GM12875 (cell line): Measurements from ENCODE around the gene CLEC19A.

Experiments used
- H3K4me3 ChIP-seq: one replicate; pipeline ENCODE4 v1.5.1; 2011; ENCODE audit warnings: low read depth, low read length, control low read depth
- TF ChIP-seq, protein P1 (sequence below): IDR thresholded peaks from 2 replicates; pipeline ENCODE4 v1.5.1; 2011; ENCODE audit warnings: low read depth, mild to moderate bottlenecking, control low read depth, inconsistent platforms, low read length, moderate library complexity, borderline replicate concordance; ENCODE audit not compliant: insufficient read depth

Gene CLEC19A

DNA sequence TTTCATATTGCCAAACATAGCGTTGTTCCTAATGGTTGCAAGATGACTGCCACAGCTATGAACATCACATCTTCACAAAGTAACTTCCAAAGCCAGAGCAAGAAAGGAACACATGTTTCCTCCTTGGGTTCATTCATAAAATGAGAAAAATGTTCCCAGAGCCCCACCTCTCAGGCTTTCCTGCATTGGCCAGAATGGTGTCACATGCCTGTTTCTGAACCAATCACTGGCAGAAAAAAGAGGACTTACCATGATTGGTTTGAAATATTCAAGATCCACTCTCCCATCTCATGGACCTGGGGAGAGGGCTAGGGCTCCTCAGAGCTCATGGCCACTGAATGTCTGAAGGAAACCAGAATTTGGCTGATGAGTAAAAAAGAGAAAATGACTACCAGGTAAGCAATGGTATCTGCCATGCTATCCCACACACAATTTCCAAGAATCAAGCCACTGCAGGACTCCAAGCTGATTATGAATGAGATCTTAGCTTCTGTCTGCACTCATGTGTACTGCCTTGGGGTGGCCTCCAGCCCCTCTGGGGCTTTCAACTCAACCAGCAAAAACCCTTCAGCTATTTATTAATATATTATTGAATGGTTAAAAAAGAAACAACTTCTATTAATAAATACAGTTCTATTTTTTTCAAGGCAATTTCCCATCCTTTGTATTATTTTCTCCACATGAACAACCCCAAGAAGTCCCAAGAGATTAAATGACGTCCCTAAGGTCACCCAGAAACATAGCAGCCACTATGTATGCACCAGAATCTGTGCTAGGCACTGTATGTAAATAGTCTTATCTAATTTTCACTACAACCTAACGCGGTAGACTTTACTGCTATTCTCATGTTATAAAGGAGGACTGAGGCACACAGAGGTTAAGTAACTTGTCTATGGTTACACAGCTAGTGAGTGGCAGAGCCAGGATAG is 70.8 kb downstream of the CLEC19A start:
- no peak overlapping the region for H3K4me3 ChIP-seq
- TF ChIP-seq, protein P1, sequence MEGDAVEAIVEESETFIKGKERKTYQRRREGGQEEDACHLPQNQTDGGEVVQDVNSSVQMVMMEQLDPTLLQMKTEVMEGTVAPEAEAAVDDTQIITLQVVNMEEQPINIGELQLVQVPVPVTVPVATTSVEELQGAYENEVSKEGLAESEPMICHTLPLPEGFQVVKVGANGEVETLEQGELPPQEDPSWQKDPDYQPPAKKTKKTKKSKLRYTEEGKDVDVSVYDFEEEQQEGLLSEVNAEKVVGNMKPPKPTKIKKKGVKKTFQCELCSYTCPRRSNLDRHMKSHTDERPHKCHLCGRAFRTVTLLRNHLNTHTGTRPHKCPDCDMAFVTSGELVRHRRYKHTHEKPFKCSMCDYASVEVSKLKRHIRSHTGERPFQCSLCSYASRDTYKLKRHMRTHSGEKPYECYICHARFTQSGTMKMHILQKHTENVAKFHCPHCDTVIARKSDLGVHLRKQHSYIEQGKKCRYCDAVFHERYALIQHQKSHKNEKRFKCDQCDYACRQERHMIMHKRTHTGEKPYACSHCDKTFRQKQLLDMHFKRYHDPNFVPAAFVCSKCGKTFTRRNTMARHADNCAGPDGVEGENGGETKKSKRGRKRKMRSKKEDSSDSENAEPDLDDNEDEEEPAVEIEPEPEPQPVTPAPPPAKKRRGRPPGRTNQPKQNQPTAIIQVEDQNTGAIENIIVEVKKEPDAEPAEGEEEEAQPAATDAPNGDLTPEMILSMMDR: no peak

DNA sequence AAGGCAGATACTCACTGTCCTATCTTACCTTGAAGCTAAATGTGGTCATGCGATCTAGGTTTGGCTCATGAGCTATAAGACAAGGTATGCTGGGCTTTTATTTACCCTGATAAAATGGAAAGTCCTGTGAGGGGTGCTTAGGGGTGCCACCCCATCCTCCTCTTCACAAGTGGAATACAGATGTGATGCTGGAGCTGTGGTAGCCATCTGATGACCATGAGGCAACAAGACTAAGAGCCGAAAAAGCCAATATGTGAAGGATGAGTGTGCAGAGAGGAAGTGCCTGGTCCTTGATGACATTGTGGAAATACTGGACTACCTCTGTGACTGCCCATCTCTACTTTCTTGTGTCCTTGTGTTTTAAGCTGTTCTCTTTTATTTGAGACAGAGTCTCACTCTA is 74.0 kb downstream of the CLEC19A start:
- TF ChIP-seq, protein P1: no peak
- H3K4me3 ChIP-seq: no peak overlapping the region
